H54 (cell line): ENCODE measurements around the gene PHF19.

Source experiments
- DNase-seq: peaks from one replicate; pipeline ENCODE4 v3.0.0; 2011; ENCODE audit warnings: low spot score, mixed read lengths; ENCODE audit not compliant: insufficient read length
- FAIRE-seq: peaks from 3 replicates; lab custom pipeline; 2011; peaks lifted over from hg19 to GRCh38; lab: Jason Lieb, UNC
- POLR2A ChIP-seq: IDR thresholded peaks from 2 replicates; pipeline ENCODE4 v1.6.1; 2011; ENCODE audit warnings: low read depth, mild to moderate bottlenecking, low read length

PHF19 gene

DNA sequence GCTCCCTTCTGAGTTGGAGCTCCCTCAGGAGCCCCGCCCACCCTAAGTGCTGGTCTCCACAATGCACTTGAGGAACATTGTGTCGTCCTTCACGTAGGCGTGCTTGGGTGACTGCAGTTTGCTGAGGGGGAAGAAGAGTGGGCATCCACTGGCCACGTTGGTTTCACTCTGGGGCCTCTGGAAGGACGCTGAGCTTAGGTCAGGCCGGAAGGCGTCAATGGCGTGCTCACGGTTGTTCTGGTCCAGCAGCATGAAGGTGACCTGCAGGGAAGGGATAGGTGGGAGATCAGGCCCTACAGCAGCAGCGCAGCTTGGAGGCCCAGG is 28.0 kb upstream of the PHF19 start:
- FAIRE-seq (no peak), DNase-seq (no peak)
- TF ChIP-seq POLR2A = no peak

DNA sequence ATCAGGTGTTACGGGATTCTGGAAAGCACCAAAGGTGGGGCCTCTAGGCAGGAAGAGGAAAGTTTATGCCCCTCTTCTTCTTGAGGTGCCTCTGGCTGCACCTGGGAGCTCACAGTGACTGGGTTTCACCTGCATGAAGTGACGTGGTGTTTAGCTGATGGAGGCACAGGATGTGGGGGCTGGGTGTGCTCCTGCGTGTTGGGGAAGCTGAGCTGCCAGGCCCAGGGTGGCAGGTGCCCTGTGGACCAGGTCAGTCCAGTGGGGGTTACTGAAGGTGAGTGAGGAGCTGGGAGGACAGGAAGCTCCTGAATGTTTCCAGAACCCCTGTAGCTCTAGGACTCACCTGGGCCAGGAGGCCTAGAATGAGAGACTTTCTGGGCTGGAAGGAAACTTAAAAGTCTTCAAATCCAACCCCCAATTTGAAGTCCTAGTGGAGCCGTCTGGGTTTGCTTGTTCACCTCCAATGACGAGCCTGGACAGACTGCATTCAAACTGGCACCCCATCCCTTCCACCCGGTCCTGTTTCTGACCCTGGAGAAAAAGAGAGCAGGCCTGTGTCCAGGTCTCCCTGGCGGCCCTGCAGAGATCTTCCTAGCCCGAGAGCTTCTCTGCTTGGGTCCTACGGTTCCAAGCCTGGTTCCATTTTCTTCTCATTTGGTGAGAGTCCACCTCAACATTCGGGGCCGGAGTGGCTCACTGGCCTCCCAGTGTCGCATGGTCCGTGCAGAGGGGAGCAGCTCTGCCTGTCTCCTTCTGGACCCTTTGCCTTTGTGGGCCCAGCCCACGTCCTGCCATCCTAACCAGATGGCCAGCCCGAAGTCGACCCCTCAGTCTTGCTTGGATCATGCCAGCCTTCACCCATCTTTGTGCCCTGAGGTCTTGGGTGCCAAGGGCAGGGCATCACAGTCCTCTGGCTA is 27.3 kb upstream of the PHF19 start:
- FAIRE-seq (no peak), DNase-seq (no peak)

DNA sequence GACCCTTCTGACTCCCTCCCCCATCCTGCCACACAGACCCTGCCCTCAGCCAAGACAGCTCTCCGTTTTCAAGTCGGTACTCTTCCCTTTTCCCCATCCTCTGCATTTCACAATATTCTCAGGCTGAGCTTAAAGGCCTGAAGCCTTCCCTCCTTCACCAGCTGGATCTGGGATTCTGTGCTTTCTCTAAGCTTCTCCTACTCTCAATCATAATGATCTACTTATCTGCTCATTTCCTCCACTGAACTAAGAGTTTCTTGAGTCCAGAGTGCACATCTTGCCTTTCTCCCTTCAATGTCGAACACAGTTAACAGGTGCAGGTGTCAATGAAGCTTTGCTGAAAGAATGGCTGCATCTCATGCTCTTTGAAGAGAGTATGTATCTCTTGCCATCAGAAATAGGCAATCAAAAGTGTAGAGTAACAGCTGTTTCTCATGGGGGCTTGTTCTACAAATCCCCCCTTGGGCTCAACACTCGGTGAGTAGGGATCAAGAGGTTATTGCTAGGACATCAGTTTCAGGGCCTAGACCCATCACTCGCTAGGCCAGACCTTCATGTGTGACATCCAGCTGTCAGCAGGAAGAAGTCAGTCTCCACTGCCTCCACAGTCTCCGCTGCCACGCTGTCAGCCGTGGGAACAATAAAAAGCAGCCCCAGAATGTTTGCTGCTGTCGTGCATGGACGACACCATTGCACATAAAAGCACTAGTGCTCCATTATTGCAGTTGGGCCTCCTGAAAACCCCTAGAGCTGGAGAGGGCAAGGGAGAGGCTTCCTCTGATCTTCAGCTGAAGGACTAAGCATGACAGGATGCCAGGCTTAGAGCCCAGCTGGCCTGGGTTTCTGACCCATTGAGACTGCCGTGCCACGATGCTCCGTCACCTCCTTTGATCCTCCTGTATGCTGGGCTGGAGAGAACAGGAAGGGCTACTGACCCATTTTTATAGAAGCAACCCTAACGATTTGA is 25.9 kb upstream of the PHF19 start:
- FAIRE-seq (no peak), DNase-seq (no peak)
- TF ChIP-seq POLR2A = no peak

More for the DNA sequence above, 27.3 kb upstream of the PHF19 start:
- no peak for TF ChIP-seq POLR2A

DNA sequence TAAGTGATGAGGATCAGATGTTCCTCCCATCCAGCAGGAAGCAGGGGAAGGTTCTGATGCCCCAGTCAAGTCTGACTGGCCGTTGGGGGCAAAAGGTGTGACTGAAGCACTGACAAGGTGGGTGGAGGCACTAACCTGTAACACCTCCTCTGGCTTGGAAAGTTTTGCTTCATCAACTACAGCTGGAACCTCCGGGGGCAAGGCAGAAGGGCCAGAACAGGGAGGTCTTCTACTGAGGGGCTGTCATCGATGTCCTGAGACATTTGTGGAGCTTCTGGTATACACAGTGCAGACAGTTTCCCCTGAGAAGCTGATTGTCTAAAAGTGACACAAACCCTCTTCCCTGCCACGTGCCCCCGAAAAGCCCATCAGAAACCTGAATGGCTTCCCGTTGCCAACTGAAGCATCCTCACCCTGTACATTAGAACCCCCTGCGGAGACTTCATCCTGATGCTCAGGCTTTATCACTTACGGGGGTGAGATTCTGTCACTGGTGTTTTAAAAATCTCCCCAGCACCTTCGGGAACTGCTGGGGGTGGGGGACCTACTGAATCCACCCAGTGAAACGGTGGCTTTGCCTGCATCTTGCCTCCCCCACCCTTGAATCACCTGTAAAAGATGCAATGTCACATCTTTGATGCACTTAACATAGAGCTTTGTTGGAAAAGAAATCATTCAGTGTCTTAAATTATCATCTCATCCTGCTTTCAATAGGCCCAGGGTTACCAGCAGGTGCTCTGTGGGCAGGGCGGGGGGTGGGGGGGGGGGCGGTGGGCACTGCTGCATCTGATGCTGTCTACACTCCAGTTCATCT is 25.0 kb upstream of the PHF19 start:
- DNase-seq = no peak
- no peak for TF ChIP-seq POLR2A
- no peak for FAIRE-seq

DNA sequence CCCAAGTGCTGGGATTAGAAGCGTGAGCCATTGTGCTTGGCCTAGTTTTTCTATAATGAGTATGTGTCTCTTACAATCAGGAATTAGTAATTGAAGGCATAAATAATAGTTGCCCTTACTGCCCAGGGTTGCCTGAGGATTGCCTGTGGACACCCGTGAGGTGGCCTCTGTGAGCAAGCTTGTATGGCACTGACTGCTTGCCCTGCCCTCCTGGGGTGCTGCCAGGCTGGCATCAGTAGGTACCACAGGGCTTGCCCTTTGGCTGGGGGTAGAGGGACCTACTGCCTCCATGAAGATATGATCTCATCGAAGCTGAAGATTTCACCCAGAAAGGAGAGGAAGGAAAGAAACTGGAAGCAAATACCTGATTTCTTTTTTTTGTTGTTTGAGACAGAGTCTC is 23.8 kb upstream of the PHF19 start:
- no peak for TF ChIP-seq POLR2A
- FAIRE-seq = no peak
- DNase-seq = no peak

DNA sequence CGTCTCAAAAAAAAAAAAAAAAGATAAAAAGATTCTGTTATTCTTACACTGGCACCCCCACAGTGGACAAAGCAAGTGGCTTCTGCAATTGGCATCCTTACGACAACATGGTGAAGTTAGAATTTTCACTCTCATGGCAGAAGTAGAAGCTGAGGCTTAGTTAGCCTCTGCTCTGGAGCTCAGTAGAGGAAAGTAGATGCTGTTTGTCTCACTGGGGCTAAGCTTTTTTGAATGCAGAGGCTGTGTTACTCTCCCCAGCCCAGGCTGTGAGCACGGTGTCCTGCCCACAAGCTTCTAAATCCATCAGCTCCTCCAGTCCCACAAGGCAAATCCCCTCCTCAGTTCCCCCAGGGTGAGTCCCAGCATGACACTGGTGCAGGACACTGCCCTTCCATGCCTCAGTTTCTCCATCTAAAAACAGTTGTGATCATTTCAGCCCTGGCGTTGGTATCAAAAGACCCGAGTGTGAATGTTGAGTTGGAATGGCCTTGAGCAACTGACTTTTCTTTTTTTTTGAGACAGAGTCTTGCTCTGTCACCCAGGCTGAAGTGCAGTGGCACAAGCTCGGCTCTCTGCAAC is 22.6 kb upstream of the PHF19 start:
- FAIRE-seq (no peak), DNase-seq (no peak)
- TF ChIP-seq POLR2A = no peak

DNA sequence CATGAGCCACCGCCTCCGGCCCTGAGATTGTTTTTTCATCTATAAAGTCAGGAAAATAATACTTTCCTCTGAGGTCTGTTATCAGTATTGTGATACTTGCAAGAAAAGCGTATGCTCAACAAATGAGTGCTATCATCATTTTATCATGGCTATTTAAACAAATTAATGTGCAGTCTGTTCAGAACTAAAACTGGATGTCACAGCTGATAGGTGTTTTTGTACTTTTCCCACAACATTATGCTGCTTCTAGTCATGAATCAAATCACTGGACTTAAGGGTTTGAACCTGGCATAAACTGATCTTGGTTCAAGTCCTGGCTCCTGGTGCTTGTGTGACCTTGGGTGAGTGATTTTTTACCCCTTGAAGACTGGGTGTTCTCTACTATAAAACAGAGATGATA is 21.4 kb upstream of the PHF19 start:
- FAIRE-seq (no peak), DNase-seq (no peak)
- TF ChIP-seq POLR2A = no peak

DNA sequence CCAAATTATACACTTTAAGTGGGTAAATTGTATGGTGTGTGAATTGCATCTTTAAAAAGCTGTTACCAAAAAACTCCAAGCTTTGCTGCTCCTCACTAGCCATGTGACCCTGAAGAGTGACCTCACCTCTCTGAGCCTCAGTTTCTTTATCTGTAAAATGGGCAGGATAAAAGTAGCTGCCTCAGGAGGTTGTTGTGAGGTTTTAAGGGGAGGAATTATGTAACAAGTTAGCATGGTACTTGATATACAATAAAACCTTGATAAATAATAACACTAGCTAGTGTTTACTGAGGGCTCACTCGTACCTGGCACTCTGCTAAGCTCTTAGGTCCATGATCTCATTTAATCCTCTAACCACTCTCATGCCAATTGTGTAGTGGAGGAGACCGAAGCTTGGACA is 19.0 kb upstream of the PHF19 start:
- DNase-seq = no peak
- no peak for FAIRE-seq
- no peak for TF ChIP-seq POLR2A

DNA sequence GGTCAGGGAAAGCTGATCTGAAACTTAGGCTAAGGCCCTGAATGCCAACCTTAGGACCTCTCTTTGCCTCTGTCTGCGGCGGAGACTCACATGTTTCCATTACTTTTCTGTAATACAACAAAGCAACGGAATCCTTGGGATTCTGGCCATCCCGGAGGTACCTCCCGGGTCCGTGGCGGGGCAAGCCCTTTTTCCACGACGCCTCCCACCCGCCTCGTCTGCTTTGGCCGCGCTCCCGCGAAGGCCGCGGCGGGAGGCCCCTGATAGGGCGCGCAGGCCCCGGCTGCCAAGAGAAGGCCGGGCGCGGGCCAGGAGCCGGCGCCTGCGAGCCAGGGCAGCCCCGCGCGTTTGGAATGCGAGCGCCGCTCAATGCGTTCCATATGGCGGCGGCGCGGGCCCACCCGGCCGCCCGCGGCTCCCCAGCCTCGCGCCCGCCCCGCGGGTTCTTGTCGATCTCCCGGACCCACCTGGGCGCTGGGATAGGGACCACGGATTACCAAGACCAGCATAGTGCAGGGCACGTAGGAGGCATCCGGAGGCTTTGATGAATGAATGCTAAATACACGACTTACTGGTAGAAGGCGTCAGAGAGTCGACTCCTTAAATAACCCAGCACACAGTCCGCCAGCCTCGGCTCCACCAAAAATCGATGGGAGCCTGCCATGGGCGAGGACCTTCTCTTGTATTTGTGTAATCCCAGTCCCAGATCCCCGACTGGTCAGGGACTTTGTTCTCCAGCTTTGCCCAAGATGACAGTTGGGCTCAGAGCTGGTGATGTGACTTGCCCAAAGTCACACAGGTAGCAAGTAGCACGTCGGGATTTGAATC is 17.5 kb upstream of the PHF19 start:
- no peak for TF ChIP-seq POLR2A
- DNase-seq = no peak
- no peak for FAIRE-seq

DNA sequence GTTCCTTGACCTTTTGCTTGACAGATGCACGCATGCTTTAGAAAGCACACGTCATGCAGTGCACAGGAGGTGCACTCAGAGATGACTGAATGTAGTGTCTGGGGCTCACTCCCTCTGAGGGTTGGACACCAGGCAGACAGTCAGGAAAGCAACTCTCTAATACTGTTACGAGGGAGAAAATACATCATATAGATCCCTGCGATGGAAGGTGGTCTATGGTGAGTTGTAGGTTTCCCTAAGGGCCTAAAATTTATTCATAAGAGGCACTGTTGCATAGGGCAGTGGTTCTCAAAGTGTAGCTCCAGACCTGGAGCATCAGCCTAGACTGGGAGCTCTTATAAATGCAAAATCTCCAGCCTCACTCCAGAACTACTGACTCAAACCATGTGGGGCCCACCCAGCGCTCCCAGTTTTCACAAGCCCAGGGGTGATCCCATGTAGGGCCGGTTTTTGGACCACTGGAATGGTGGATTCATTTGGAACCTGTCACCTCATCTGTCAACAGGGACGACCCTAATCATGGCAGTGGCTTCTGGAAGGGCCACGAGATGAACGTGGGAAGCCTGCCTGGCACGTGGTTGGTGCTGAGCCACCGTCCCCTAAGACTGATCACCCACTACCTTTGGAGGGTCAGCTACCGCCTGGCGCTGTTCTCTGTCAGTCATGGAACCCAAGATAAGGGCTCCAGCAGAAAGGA is 16.8 kb upstream of the PHF19 start:
- FAIRE-seq (peak; percentile 6), DNase-seq (no peak)
- TF ChIP-seq POLR2A = no peak

DNA sequence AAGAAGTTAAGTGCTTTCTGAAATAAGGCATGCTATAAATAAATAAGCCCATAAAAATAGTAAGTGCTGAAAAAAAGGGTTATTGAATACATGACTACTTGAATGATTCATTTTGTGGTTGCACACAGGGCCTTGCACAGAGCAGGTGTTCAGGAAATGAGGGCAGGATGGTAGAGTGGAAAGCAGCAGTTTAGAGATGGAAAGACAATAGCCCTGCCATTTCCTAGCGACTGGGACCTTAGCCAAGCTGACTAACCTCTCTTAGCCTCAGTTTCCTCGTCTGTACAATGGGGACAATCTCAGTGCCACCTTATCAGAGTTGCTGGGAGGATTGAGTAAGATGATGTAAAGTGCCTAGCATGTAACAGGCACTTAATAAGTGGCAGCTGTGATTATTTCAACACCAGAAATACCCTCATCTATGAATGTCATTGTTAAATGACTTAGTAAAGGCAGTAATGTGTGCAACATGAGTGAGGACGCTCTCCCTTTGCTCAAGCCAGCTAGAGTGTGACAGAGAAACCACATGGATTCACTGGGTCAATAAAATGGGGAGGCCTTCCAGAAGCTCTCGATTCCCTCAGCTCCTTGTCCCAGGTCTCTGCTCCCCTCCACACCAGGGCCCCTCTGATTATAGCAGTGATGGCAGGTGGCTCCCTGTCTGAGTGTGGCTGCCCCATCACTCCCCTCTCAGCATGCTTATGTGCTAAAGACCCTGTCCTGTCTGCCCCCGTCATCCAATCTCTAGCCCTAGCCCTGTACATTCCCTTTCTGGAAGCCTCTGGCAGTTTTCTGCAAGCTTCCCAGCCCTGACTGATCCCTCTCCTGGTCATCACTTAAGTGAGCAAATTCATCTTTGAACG is 16.0 kb upstream of the PHF19 start:
- no peak for TF ChIP-seq POLR2A
- DNase-seq (peak; percentile 100), FAIRE-seq (peak; percentile 98)
